ENCODE results near the gene THOC6. TPM values are rescaled to one million over a fixed set of nuclear protein-coding genes. Genes with fewer than 3 reads are reported as not detected.
A peak's percentile ranks its signal among the peaks of the same experiment; 100 is the strongest.

The THOC6 gene
- total and polyA plus RNA-seq, 9 of the 15 experiments (the other 6 are each of a cell fraction or from before 2014, with no cell fraction given): 2.5 to 65.4 (median 42.3) TPM

DNA sequence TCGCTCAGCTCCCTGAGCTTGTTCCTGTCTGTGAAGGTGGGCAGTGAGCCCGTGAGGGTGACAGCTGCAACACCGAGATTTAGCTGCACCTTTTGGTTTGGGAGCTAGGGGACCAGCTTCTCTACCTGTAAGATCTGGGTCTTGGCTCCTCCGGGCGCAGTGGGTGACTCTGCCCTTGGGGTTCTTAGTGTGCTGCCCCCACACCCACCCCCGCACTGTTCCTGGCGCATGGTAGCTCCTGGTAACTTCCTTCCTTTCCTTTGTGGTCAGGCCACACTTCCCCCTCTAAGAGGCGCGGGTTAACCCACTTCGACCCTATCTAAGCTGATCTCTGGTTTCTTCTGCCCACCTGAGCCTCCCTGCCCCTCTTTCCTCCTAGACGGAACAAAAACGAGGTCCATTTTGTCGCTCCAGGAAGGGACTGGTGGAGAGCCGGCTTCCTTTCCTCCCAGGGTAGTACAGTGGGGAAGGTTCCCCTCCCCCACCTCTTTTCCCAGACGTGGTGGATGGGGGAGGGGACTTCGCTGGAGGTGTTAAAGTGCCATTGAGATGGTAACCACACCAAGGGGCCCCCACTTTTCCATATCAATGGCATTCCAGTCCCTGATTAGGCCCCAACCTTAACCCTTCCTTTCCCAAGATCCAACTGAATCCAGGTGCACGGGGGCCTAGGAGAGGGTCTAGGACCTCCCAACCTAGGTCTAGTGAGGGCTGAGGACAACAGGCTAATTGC lies 15.7 kb upstream of the THOC6 start (continued):
- TF ChIP-seq SNRNP70 (optimal IDR thresholded peaks at IDR 0.05; ENCODE audit: low read depth, low read length): no peak
- no peak for TF ChIP-seq TCF3 (CRISPR knock-in tag; IDR thresholded peaks at IDR 0.05)
- TF ChIP-seq KLF13 (tag; IDR thresholded peaks at IDR 0.05; ENCODE audit: borderline replicate concordance, low read depth): no peak; the same call in 1 of the 2 replicates
- peak; percentile 60; the same call in 1 of the 2 replicates for TF ChIP-seq CXXC5 (CRISPR knock-in tag; IDR thresholded peaks at IDR 0.05)
- no peak for TF ChIP-seq KDM2B (CRISPR knock-in tag; IDR thresholded peaks at IDR 0.05)
- TF ChIP-seq, protein P1, sequence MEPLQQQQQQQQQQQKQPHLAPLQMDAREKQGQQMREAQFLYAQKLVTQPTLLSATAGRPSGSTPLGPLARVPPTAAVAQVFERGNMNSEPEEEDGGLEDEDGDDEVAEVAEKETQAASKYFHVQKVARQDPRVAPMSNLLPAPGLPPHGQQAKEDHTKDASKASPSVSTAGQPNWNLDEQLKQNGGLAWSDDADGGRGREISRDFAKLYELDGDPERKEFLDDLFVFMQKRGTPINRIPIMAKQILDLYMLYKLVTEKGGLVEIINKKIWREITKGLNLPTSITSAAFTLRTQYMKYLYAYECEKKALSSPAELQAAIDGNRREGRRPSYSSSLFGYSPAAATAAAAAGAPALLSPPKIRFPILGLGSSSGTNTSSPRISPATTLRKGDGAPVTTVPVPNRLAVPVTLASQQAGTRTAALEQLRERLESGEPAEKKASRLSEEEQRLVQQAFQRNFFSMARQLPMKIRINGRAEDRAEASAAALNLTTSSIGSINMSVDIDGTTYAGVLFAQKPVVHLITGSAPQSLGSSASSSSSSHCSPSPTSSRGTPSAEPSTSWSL (CRISPR knock-in tag; IDR thresholded peaks at IDR 0.05; ENCODE audit: borderline replicate concordance): no peak
- peak; percentile 66; the same call in 1 of the 2 replicates for TF ChIP-seq HDAC2 (IDR thresholded peaks at IDR 0.05)
- peak; percentile 64 for TF ChIP-seq MYC (IDR thresholded peaks at IDR 0.05; ENCODE audit: low read depth, low read length)
- TF ChIP-seq MYC (CRISPR knock-in tag; IDR thresholded peaks at IDR 0.05; ENCODE audit: borderline replicate concordance, low read depth): no peak
- no peak for TF ChIP-seq NFYB (IDR thresholded peaks at IDR 0.05; ENCODE audit: extremely low read depth, insufficient read length)
- no peak for TF ChIP-seq MED1 (CRISPR knock-in tag; IDR thresholded peaks at IDR 0.05; ENCODE audit: borderline replicate concordance)
- TF ChIP-seq ZNF408 (CRISPR knock-in tag; IDR thresholded peaks at IDR 0.05; ENCODE audit: low read depth): no peak
- TF ChIP-seq, protein P2, sequence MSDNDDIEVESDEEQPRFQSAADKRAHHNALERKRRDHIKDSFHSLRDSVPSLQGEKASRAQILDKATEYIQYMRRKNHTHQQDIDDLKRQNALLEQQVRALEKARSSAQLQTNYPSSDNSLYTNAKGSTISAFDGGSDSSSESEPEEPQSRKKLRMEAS (CRISPR knock-in tag; IDR thresholded peaks at IDR 0.05): 0 out of 2 replicates have a peak, but pooled peaks have one; percentile 17
- TF ChIP-seq, protein P3, sequence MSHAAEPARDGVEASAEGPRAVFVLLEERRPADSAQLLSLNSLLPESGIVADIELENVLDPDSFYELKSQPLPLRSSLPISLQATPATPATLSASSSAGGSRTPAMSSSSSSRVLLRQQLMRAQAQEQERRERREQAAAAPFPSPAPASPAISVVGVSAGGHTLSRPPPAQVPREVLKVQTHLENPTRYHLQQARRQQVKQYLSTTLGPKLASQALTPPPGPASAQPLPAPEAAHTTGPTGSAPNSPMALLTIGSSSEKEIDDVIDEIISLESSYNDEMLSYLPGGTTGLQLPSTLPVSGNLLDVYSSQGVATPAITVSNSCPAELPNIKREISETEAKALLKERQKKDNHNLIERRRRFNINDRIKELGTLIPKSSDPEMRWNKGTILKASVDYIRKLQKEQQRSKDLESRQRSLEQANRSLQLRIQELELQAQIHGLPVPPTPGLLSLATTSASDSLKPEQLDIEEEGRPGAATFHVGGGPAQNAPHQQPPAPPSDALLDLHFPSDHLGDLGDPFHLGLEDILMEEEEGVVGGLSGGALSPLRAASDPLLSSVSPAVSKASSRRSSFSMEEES (CRISPR knock-in tag; IDR thresholded peaks at IDR 0.05): no peak

Data from K562 (cell line).